Mesenteric fat pad (tissue), 1 donor: ENCODE data around the gene S1PR3. TPM values are rescaled to one million over a fixed set of nuclear protein-coding genes. Genes with fewer than 3 reads are reported as not detected.

ENCODE experiments used
- DNase-seq: peaks from one replicate; pipeline ENCODE4 v3.0.0-alpha.2; 2020; ENCODE audit warnings: low spot score
- total RNA-seq: library from RNA; stranded (reverse); fragmentation: NEBNext Ultra II Directional; extraction: Animal tissue kit (Norgen Biotek cat#: 25700); gene quantifications from one replicate; pipeline ENCODE4 v1.2.1, GENCODE V29; 2021
- donor health status: DM: yes; HTN: yes; CAD: no.

The S1PR3 gene
- total RNA-seq, 1 donor from 2014 or later: 13.9 TPM

GRCh38 chr9:89036383-89036782, 45.1 kb downstream of the S1PR3 start:
- DNase-seq: no peak

DNA sequence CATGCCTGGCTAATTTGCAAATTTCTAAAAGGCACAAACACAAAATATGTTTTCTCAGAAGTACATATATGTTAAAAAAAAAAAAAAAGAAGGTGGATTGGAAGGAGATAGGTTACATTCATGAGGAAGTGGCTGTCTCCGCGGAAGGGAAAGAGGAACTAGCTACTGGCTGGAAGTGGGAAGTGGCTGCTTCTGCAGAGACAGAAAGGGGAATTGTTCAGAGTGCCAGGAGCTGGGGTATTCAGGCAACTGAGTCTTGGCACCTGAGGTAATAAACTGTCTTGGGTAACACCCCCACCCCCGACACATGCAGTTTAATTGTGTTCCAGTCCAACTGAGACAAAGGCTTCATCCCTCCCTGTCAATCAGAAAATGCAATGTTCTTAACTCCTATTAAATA, 45.6 kb downstream of the S1PR3 start:
- DNase-seq: no peak

- no peak for DNase-seq
Observed at GRCh38 chr9:89037346-89037745, 46.1 kb downstream of the S1PR3 start.

- DNase-seq: no peak
Observed at GRCh38 chr9:89037891-89038290, 46.6 kb downstream of the S1PR3 start.

DNA sequence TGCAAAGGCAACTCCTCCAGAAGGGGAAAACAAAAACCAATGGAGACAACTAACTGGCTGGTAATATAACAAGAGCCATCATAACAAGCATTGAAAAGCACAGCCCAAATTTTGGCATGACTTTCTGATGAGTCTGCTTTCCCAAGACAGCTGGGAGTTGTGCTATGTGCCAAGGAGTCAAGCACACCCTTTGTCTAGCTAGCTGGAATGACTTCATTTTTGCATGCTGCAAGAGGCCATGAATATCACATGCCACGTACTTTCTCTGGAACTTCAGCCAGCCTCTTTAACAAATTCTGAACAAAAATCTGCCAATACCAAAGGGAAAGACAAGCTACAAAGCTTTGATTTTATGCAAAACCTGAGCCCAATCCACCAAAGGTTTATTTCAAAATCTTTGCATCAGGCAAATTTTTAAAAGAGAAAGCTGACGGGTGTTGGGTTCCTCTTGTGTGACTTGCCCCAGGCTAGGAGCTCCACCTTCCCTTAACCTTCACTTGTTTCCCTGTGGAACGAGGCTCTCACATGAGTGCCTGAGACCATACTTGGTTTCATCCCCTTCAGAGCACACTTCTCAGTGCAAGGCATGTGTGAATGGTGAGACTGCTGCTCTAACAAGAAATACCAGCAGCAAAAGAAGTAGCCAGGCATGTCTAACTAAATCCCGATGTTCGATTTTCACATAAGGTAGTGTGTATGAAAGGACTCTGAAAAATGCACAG, 47.3 kb downstream of the S1PR3 start:
- DNase-seq: no peak

- DNase-seq: no peak
Observed at GRCh38 chr9:89039104-89039465, 47.8 kb downstream of the S1PR3 start.

DNA sequence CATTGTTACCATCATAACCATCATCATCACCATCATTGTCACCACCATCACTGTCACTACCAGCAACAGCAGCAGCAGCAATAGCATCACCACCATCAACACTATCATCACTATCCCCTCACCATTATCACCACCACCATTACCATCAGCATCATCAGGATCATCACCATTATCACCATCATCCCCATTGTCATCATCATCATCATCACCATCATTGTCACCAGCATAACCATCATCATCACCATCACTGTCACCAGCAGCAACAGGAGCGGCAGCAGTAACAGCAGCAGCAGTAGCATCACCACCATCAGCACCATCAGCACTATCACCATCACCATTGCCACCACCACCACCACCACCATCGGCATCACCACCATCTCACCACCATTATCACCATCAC, 48.4 kb downstream of the S1PR3 start:
- no peak for DNase-seq

- DNase-seq: no peak
Observed at GRCh38 chr9:89042984-89043383, 51.7 kb downstream of the S1PR3 start.

DNA sequence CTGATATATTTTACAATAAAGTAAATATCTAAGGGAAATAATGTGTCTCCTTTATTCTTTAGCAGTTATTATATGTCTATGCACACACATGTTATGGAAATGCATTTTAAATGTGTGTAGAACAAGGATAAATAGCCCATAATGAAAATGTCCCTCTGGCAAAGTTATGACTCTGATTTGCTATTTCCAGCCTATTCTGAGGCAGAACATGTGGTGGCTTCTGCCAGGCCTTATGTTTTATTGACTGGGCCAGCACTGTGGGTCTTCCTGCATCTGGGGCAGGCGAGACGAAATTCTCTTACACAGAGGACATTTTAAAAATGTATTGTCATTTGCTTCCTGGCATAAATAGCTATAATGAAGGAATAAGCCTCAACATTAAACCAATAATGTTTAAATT, 52.8 kb downstream of the S1PR3 start:
- no peak for DNase-seq

GRCh38 chr9:89044881-89045280, 53.6 kb downstream of the S1PR3 start:
- DNase-seq: no peak

DNA sequence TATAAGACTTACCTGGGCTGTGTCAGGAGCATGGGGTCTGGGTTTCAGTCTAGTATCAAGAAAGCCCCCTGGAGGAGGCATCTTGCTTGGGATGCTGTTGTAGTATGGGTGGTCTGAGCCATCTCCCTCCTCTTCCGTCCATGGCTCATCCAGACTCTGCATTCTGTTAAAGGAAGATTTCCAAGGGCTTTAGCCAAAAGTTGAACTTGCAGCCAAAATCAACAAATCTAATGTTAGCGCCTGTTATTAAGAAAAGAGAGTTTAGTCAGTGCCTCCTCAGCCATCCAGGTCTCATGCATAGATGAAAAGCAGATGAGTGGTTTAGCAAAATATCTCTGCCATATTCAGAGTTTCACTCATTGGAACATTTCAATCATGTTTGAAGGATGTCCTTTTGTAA, 55.6 kb downstream of the S1PR3 start:
- DNase-seq: no peak

DNA sequence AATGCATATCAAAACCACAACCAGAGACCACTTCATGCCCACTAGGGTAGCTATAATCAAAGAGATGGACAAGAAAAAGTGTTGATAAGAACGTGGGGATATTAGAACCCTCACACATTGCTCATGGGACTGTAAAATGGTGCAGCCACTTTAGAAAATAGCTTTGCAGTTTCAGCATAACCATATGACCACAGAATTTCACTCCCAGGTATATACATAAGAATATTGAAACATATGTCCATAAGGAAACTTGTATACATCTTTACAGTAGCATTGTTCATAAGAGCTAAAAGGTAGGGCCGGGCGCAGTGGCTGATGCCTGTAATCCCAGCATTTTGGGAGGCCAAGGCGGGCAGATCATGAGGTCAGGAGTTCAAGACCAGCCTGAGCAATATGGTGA, 56.4 kb downstream of the S1PR3 start:
- no peak for DNase-seq

- DNase-seq: no peak
Observed at GRCh38 chr9:89048616-89049015, 57.3 kb downstream of the S1PR3 start.

DNA sequence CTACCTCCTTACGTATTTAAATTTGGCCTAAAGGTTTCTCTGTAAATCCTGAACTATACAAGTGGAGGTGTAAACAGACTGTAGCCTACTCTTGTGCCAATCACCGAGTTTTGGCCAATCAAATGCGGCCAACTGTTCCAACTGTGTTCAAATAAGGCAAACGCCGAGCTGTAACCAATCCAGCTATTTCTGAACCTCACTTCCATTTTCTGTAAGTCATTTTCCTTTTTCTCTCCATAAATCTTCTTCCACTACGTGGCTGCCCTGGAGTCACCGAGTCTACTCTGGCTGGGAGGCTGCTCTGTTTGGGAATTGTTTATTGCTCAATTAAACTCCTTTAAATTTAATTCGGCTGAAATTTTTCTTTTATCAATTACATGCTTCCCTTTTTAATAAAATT, 58.4 kb downstream of the S1PR3 start:
- no peak for DNase-seq

DNA sequence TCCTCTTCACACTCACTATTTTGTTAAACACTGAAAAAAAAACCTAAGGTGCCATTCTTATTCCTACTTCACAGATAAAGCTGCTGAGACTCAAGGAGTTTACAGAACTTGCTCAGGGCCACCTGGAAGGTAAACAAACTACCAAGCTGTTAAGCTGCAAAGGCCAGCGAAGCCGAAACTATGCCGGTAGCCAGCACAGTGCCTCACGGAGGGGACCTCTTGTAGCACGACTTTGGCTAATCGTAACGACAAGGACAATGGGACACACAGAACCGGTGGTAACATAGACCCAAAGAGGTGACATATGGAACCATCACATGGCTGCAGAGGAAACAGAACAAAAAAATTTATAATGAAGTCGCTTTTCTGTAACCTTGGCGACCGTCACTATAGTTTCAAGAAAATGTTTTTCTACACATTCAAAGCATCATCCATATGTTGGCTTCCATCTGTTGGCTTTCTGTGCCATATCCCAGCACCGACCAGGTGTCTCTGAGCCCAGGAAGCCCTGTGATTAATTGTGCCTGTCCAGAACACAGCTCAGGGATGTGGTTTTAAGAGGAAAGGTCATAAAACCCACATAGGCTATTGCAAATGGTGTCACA, 60.3 kb downstream of the S1PR3 start:
- DNase-seq: no peak

DNA sequence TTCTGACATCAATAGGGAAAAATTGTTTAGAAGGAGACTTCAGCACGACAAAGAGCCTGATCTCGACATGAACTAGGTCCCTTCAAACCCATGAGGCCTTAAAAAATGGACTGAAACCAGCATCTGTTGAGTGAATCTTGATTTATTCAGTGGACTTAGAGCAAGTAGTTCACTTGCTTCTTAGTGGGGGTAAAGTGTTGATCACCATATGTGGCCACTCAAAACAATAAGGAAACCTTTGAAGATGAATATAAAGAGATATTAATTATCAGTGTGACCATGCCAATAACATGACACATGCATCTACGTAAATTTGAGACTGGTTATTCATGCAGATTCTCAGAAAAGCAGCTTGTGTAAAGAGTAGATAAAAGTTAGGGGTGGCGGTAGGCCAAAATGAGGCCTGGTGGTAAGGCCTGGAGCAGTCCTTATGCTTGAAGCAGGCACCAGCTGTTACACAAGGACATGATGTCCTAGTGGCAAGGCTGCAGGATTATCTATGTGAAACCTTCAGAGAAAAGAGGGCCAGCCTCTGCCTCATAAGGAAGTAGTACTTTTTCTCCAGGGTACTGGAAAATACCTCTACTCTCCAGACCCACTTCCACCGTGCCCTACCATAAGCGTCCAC, 61.3 kb downstream of the S1PR3 start:
- no peak for DNase-seq

DNA sequence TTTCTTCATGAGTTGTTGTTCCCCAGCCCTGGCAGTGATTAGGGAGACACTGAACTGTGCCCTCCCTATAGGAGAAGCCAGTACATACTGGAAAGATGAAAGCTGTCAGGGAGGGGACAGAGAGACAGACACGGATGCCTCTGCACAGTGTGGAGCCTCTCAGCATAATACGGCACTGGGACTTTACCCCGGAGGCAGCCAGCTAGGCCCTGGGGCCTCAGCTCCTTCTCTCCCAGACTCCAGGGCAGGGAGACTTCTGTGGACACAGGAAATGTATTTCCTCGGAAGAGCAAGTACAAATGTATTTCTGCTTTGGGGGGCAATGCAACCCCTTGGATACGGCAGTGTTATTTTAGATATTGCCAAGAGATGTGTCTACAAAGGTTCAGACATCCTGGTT, 62.0 kb downstream of the S1PR3 start:
- no peak for DNase-seq

Other genes starting within 250 kb of the S1PR3 start
- gene SHC3, start 187.3 kb downstream of the S1PR3 start, total RNA-seq: 1.8 TPM